Nasal cavity respiratory epithelium epithelial cell of viscerocranial mucosa (primary cell): Measurements from ENCODE around the gene PRAMEF33. TPM values are rescaled to one million over a fixed set of nuclear protein-coding genes. Genes with fewer than 3 reads are reported as not detected.

ENCODE experiments used
- total RNA-seq: library from RNA; depleted of rRNA; stranded (reverse); fragments of >200 nt; gene quantifications from 2 replicates; pipeline ENCODE4 v1.2.3, GENCODE V29; 2014

PRAMEF33 gene
- total RNA-seq: not detected in 2 replicates

GRCh38 chr1:13303239-13303638, at the start of gene PRAMEF33:
Gene PRAMEF33 (plus strand): TSS chr1:13303539. CDS start chr1:13305955, 2,416 bp downstream.

DNA sequence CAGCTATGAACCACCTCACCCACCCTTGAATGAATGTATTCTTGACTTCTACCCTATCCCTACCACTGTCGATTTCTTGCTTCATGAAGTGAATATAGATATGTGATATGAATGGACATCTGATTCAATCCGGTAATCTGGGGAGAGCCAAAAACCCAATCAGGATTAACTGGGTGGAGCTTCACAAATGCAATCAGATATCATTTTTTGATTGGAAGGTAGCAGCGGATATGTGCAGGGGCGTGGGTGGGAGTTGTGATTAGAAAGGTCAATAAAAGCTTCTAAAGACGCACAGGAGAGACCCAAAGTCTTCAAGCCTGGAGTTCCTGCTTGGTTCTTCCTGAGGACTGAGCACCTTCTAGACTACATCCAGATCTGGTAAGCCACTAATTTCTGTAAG, 49.4 kb upstream of the PRAMEF33 start, which contains the start of gene PRAMEF5:
PRAMEF5 (plus strand) TSS at position 301 of the 400 bp plus-strand sequence. CDS start 5,071 bp downstream, outside the sequence.

GRCh38 chr1:13285037-13285436, 18.3 kb upstream of the PRAMEF33 start, which contains the start of gene PRAMEF8:
Gene PRAMEF8 (minus strand): TSS chr1:13285137. CDS start chr1:13284091, 1,046 bp downstream.

DNA sequence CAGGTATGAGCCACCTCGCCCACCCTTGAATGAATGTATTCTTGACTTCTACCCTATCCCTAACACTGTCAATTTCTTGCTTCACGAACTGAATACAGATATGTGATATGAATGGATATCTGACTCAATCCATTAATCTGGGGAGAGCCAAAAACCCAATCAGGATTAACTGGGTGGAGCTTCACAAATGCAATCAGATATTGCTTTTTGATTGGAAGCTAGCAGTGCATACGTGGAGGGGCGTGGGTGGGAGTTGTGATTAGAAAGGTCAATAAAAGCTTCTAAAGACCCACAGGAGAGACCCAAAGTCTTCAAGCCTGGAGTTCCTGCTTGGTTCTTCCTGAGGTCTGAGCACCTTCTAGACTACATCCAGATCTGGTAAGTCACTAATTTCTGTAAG, 11.9 kb downstream of the PRAMEF33 start, which contains the start of gene PRAMEF15:
PRAMEF15 (plus strand) TSS at position 301 of the 400 bp plus-strand sequence. CDS start 2,827 bp downstream, outside the sequence.

GRCh38 chr1:13347034-13347433, 43.7 kb downstream of the PRAMEF33 start, which contains the start of gene PRAMEF14:
Gene PRAMEF14 (minus strand): TSS chr1:13347134. CDS start chr1:13345314, 1,820 bp downstream.

Other genes starting within 250 kb of the PRAMEF33 start
- not detected in 2 replicates for gene PRAMEF27, start 247.0 kb upstream of the PRAMEF33 start, total RNA-seq
- not detected in 2 replicates for gene HNRNPCL3, start 242.8 kb upstream of the PRAMEF33 start, total RNA-seq
- not detected in 2 replicates for gene PRAMEF25, start 232.8 kb upstream of the PRAMEF33 start, total RNA-seq
- gene HNRNPCL2, start 186.7 kb upstream of the PRAMEF33 start, total RNA-seq: not detected in 2 replicates
- not detected in 2 replicates for gene PRAMEF26, start 147.5 kb upstream of the PRAMEF33 start, total RNA-seq
- gene HNRNPCL4, start 137.9 kb upstream of the PRAMEF33 start, total RNA-seq: not detected in 2 replicates
- gene PRAMEF9, start 131.7 kb upstream of the PRAMEF33 start, total RNA-seq: not detected in 2 replicates
- not detected in 2 replicates for gene PRAMEF13, start 102.1 kb upstream of the PRAMEF33 start, total RNA-seq
- gene PRAMEF18, start 77.4 kb upstream of the PRAMEF33 start, total RNA-seq: not detected in 2 replicates
- not detected in 2 replicates for gene PRAMEF5, start 49.3 kb upstream of the PRAMEF33 start, total RNA-seq
- gene PRAMEF8, start 18.4 kb upstream of the PRAMEF33 start, total RNA-seq: not detected in 2 replicates
- not detected in 2 replicates for gene PRAMEF15, start 12.0 kb downstream of the PRAMEF33 start, total RNA-seq
- not detected in 2 replicates for gene PRAMEF14, start 43.6 kb downstream of the PRAMEF33 start, total RNA-seq
- gene PRAMEF19, start 68.4 kb downstream of the PRAMEF33 start, total RNA-seq: not detected in 2 replicates
- gene PRAMEF17, start 86.1 kb downstream of the PRAMEF33 start, total RNA-seq: not detected in 2 replicates
- gene PRAMEF20, start 106.9 kb downstream of the PRAMEF33 start, total RNA-seq: not detected in 2 replicates
- gene LRRC38, start 210.5 kb downstream of the PRAMEF33 start, total RNA-seq: not detected in 2 replicates